Measurements from ENCODE around the gene MCM9.

MCM9 gene

GRCh38 chr6:118953391-118953790 lies 18.4 kb upstream of the MCM9 start:
- no peak for FAIRE-seq

GRCh38 chr6:118952683-118953082 lies 17.7 kb upstream of the MCM9 start:
- no peak for FAIRE-seq
- no peak for DNase-seq (ENCODE audit: insufficient read length, low spot score)
- no peak for TF ChIP-seq CTCF (IDR thresholded peaks at IDR 0.05; ENCODE audit: insufficient read depth, missing control alignments)

More at GRCh38 chr6:118953391-118953790, 18.4 kb upstream of the MCM9 start:
- no peak for TF ChIP-seq CTCF (IDR thresholded peaks at IDR 0.05; ENCODE audit: insufficient read depth, missing control alignments)
- DNase-seq (ENCODE audit: insufficient read length, low spot score) = no peak

- FAIRE-seq (no peak), DNase-seq (ENCODE audit: insufficient read length, low spot score) (no peak)
- no peak for TF ChIP-seq CTCF (IDR thresholded peaks at IDR 0.05; ENCODE audit: insufficient read depth, missing control alignments)
Observed at GRCh38 chr6:118945217-118945616, 10.3 kb upstream of the MCM9 start.

GRCh38 chr6:118940770-118941169 lies 5.8 kb upstream of the MCM9 start:
- FAIRE-seq (no peak), DNase-seq (ENCODE audit: insufficient read length, low spot score) (no peak)

GRCh38 chr6:118939683-118940082 lies 4.7 kb upstream of the MCM9 start:
- no peak for TF ChIP-seq CTCF (IDR thresholded peaks at IDR 0.05; ENCODE audit: insufficient read depth, missing control alignments)
- FAIRE-seq = no peak
- DNase-seq (ENCODE audit: insufficient read length, low spot score) = no peak

More at GRCh38 chr6:118940770-118941169, 5.8 kb upstream of the MCM9 start:
- no peak for TF ChIP-seq CTCF (IDR thresholded peaks at IDR 0.05; ENCODE audit: insufficient read depth, missing control alignments)

- FAIRE-seq (no peak), DNase-seq (ENCODE audit: insufficient read length, low spot score) (no peak)
- TF ChIP-seq CTCF (IDR thresholded peaks at IDR 0.05; ENCODE audit: insufficient read depth, missing control alignments) = no peak
Observed at GRCh38 chr6:118935978-118936703, 1.2 kb upstream of the MCM9 start.

GRCh38 chr6:118935331-118935668 lies 341 bp upstream of the MCM9 start:
- FAIRE-seq = no peak
- DNase-seq (ENCODE audit: insufficient read length, low spot score) = no peak
- no peak for TF ChIP-seq CTCF (IDR thresholded peaks at IDR 0.05; ENCODE audit: insufficient read depth, missing control alignments)

All from D721Med (cell line).